Measurements from ENCODE around the gene TPI1. TPM values are rescaled to one million over a fixed set of nuclear protein-coding genes. Genes with fewer than 3 reads are reported as not detected.

The TPI1 gene
- polyA plus RNA-seq, 3 donors = 446 to 839 (median 764) TPM

DNA sequence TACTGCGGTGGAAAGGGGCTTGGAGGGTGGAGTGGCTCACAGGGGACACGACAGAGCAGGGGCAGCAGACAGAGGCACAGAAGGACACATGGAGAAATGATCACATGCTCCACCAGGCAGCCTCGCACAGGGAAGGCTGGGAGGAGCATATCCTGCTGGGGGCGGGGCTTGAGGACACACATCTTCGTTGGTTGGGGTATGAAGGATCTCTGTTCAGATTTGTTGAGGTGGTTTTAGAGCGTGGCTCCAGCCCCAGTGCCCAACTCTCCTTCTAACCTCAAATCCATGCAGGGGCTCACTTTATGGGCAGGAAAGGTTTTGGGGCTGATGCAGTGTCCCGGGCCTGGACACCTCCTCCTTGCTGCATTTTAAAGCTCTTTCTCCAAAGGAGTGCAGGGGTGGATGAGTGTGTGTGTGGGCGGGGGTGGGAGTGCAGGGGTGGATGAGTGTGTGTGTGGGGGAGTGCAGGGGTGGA lies 39.9 kb upstream of the TPI1 start:
- Histone ChIP-seq H3K27me3 (ENCODE audit: control insufficient read depth in 2 of 2, insufficient read depth in 2 of 2, low read length in 2 of 2) (peaks cover 12 to 50% of the 10 kb centered on the region in 2 donors), H3K36me3 (replicated peaks in 1 of 2; ENCODE audit: control insufficient read depth in 1 of 2, insufficient read depth in 2 of 2, low read length in 2 of 2) (no peaks in the 10 kb centered on the region), H3K9me3 (replicated peaks in 1 of 2; ENCODE audit: control insufficient read depth in 1 of 2, insufficient read depth in 1 of 2, low read length in 2 of 2) (peaks cover 0 to 6% of the 10 kb centered on the region in 2 donors), H3K4me2 (replicated peaks; ENCODE audit: extremely low read depth, low read length, poor library complexity, severe bottlenecking) (peak overlapping the region; percentile 22), H3K79me2 (ENCODE audit: insufficient read depth, low read length) (no peaks in the 10 kb centered on the region), H3K27ac (ENCODE audit: low read depth in 1 of 2, low read length in 2 of 2) (no peak overlapping the region), H3K9ac (ENCODE audit: insufficient read depth, low read length, poor library complexity, severe bottlenecking) (no peak overlapping the region), H3K4me1 (ENCODE audit: control insufficient read depth in 1 of 2, insufficient read depth in 2 of 2, low read length in 2 of 2) (peaks cover 15 to 40% of the 10 kb centered on the region in 2 donors), H4K20me1 (ENCODE audit: insufficient read depth, low read length) (peaks cover 29% of the 10 kb centered on the region), H3K4me3 (replicated peaks in 1 of 3; ENCODE audit: low read depth in 2 of 3, low read length in 3 of 3) (no peak overlapping the region), H2AFZ (ENCODE audit: insufficient read depth, low read depth, low read length, poor library complexity, severe bottlenecking) (no peak overlapping the region)
- 8% methylated on average over 2 of the region's 8 CpGs for WGBS (ENCODE audit: insufficient coverage)
- H3K4me1 Mint-ChIP-seq = peaks cover 33% of the 10 kb centered on the region
- TF ChIP-seq, protein P1, sequence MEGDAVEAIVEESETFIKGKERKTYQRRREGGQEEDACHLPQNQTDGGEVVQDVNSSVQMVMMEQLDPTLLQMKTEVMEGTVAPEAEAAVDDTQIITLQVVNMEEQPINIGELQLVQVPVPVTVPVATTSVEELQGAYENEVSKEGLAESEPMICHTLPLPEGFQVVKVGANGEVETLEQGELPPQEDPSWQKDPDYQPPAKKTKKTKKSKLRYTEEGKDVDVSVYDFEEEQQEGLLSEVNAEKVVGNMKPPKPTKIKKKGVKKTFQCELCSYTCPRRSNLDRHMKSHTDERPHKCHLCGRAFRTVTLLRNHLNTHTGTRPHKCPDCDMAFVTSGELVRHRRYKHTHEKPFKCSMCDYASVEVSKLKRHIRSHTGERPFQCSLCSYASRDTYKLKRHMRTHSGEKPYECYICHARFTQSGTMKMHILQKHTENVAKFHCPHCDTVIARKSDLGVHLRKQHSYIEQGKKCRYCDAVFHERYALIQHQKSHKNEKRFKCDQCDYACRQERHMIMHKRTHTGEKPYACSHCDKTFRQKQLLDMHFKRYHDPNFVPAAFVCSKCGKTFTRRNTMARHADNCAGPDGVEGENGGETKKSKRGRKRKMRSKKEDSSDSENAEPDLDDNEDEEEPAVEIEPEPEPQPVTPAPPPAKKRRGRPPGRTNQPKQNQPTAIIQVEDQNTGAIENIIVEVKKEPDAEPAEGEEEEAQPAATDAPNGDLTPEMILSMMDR (IDR thresholded peaks at IDR 0.05) = no peak
- intact Hi-C loops (cut with micrococcal nuclease) = loop anchor here (5.0 kb wide), 3 partner anchors 35 to 205 kb away; no protein-coding TSS in a partner anchor
- peaks cover 54 to 75% (median 58%) of the 10 kb centered on the region in 3 donors for H3K27me3 Mint-ChIP-seq (ENCODE audit: low read depth in 3 of 3)
- no peak overlapping the region for H3K27ac Mint-ChIP-seq
- H3K36me3 Mint-ChIP-seq = peaks cover 16 to 26% of the 10 kb centered on the region in 2 donors
- no peak for DNase-seq
- H3K9me3 Mint-ChIP-seq = peaks cover 0 to 12% (median 8%) of the 10 kb centered on the region in 7 donors
- H3K4me3 Mint-ChIP-seq = peak overlapping the region; percentile 63 to 84

DNA sequence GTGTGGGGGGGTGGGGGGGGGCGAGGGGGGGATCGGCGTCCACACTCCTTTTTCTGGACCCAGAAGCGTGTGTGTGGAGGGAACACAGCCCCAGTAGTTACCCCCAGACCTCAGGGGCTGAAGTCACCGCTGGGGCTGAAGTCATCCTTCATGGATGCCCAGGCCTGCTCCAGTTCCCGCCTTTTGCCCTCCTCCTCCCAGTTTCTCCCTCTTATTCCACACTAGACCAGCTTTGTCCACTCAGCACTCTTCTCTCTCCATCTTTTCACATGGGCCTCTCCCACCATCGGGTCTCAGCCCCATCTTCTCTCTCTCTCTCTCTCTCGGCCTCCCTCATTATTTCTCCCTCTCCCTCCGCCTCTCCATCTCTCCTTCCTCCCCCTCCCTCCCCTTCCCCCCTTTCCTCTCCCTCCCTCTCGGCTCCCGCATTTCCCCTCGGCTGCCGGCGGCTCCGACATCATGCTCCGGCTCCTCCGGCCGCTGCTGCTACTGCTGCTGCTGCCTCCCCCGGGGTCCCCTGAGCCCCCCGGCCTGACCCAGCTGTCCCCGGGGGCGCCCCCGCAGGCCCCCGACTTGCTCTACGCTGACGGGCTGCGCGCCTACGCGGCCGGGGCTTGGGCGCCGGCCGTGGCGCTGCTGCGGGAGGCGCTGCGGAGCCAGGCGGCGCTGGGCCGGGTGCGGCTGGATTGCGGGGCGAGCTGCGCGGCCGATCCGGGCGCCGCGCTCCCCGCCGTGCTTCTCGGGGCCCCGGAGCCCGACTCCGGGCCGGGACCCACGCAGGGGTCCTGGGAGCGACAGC lies 39.1 kb upstream of the TPI1 start, which contains the start of gene P3H3:
Gene P3H3 (plus strand): TSS at position 426 of the 799 bp plus-strand sequence. CDS start 34 bp downstream, at position 460.
- H3K27me3 ChIP-seq (ENCODE audit: control insufficient read depth in 2 of 2, insufficient read depth in 2 of 2, low read length in 2 of 2) = peaks cover 12 to 49% of the 10 kb centered on the region in 2 donors

More for the DNA sequence above, 39.1 kb upstream of the TPI1 start, which contains the start of gene P3H3:
- under 1% methylated on average over 55 of the region's 60 CpGs for WGBS (ENCODE audit: insufficient coverage)
- H3K4me3 ChIP-seq (replicated peaks in 1 of 3; ENCODE audit: low read depth in 2 of 3, low read length in 3 of 3) = peak within 1 kb of the TSS; percentile 33 to 82 (median 48)
- peak within 1 kb of the TSS; percentile 98 for H3K4me2 ChIP-seq (replicated peaks; ENCODE audit: extremely low read depth, low read length, poor library complexity, severe bottlenecking)
- H2AFZ ChIP-seq (ENCODE audit: insufficient read depth, low read depth, low read length, poor library complexity, severe bottlenecking) = peak within 1 kb of the TSS; percentile 85
- H3K9me3 ChIP-seq (replicated peaks in 1 of 2; ENCODE audit: control insufficient read depth in 1 of 2, insufficient read depth in 1 of 2, low read length in 2 of 2) = peaks cover 0 to 6% of the 10 kb centered on the region in 2 donors
- Mint-ChIP-seq H3K9me3 (peaks cover 0 to 12% (median 8%) of the 10 kb centered on the region in 7 donors), H3K4me1 (peaks cover 26% of the 10 kb centered on the region), H3K36me3 (peaks cover 16 to 26% of the 10 kb centered on the region in 2 donors), H3K27me3 (ENCODE audit: low read depth in 3 of 3) (peaks cover 52 to 70% (median 54%) of the 10 kb centered on the region in 3 donors), H3K4me3 (peak within 1 kb of the TSS; percentile 84 to 95), H3K27ac (peak within 1 kb of the TSS in 2 of 7 donors; percentile 40 to 63)
- H4K20me1 ChIP-seq (ENCODE audit: insufficient read depth, low read length) = peaks cover 29% of the 10 kb centered on the region
- TF ChIP-seq, protein P1 (IDR thresholded peaks at IDR 0.05) = no peak
- H3K4me1 ChIP-seq (ENCODE audit: control insufficient read depth in 1 of 2, insufficient read depth in 2 of 2, low read length in 2 of 2) = peaks cover 15 to 33% of the 10 kb centered on the region in 2 donors
- H3K36me3 ChIP-seq (replicated peaks in 1 of 2; ENCODE audit: control insufficient read depth in 1 of 2, insufficient read depth in 2 of 2, low read length in 2 of 2) = no peaks in the 10 kb centered on the region
- intact Hi-C loops (cut with micrococcal nuclease) = loop anchor here (5.0 kb wide), 3 partner anchors 36 to 206 kb away; no protein-coding TSS in a partner anchor
- H3K9ac ChIP-seq (ENCODE audit: insufficient read depth, low read length, poor library complexity, severe bottlenecking) = peak within 1 kb of the TSS; percentile 53
- H3K79me2 ChIP-seq (ENCODE audit: insufficient read depth, low read length) = no peaks in the 10 kb centered on the region
- no peak within 1 kb of the TSS for H3K27ac ChIP-seq (ENCODE audit: low read depth in 1 of 2, low read length in 2 of 2)
- no peak for DNase-seq

Measured in CD14-positive monocyte (primary cell).